NCI-H2196 (cell line): ENCODE results near the gene COBL.

Experiments used
- DNase-seq: peaks from one replicate; lab custom pipeline; 2025; ENCODE audit not compliant: unreplicated experiment; lab: John Stamatoyannopoulos, UW

Gene COBL

DNA sequence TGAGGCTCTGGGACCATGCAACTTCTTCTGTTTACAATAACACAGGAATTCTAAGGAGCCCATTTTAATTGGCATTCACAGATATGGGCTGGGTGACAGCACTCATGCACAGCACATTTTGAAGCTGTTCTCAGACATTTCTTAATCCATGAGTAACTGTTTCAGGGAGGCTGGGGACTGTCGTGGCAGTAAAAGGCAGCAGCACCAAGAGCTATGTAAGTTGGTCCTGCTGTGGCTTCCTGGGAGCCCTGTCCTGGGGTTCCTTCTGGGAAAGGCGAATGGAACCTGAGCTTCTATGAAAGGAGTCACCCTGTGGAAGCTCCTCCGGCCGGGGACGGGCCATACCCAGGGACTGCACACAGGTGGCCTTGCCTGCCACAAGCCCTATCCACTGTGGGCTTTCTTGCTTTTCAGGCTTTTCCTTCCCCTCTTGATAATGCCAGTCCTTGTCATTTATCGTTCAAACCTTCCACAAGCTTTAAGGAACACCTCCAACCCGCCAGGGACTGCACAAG, 40.5 kb downstream of the COBL start:
- no peak for DNase-seq

DNA sequence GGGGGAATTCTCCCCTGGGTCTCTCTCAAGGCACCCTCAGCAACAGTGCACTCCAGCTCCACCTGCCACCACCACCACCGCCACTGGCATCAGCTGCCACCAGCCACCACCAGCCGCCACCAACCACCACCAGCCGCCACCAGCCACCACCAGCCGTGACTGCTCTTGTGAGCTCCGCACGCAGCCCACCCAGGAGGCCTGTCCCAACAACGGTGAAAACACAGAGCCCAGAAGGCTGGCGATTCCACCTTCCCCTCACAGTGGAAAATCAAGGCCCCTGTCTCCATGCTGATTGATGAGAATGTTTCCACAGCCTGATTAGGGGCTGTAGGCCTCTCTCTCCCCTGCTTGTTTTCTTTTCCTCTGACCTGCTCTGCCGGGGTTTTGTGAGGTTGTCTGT, 41.1 kb downstream of the COBL start:
- DNase-seq = no peak

DNA sequence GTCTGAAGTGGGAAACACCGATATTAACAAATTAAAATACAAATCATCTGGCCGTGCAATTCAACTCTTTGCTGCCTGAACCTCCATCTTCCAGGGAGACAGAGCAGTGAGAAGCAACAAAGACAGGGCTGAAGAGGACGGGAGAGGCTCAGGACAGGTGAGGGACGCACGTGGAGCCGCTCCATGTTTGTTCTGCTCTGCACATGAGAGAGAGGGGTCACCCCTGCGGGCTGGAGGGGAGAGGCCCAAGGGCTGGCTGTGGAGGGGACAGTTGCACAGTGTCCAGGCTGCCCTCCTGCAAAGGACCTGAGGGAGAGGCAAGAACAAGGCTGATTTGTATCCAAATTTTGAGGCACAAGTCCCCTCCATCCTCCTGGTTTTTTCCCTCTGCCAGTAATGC, 41.7 kb downstream of the COBL start:
- DNase-seq = no peak

DNA sequence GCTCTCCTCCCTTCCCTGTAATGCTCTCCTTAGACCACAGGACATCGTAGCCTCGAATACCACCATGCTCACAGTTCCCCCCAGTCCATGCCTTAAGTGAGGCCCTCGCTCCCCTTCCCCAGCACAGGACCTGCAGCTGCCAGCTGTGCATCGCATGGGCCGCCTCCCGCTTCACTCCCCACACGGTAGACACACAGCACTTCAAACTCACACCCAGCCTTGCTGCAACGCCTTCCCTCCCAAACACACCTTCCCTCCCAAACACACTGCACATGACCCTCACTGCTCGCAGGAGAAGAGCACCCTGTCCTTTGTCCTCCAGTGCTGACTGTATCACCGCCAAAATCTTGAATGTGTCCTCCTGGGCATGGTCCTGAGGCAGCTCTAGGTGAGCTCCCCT, 42.6 kb downstream of the COBL start:
- no peak for DNase-seq

DNA sequence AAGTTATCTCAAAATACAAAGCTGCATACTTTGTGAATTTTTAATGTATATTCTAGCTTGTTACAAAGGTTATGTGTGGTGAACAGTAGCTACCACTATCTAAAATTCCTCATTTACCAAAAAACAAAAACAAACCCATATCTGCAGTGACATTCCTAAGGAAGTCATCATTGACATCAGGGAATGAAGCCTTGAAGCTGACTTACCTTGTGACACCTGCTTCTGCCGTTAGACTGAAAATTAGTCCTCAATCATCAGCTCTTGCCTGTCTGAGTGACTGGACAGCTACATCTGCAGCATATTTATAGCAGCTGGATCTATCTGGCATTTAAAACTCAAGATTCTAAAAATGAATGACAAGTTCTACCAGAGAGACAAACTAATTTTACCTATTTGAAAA, 43.2 kb downstream of the COBL start:
- no peak for DNase-seq

DNA sequence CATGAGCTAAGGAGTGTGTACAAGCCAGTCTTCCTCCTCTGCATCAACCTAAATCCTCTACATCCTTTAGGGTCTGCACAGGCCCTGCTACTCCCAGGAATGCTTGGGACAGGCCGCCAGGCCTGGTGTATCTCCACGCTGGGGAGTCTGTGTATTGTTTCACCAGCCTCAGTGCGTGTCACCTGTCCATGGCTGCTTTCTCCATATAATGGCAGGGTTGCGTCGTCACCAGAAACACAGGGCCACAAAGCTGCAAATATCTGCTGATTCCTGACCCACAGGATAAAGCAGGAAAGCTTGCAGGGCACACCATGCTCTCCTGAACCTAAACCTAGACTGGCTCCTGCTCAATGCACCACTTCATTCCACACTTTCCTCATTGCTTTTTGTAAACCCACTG, 45.6 kb downstream of the COBL start:
- no peak for DNase-seq

DNA sequence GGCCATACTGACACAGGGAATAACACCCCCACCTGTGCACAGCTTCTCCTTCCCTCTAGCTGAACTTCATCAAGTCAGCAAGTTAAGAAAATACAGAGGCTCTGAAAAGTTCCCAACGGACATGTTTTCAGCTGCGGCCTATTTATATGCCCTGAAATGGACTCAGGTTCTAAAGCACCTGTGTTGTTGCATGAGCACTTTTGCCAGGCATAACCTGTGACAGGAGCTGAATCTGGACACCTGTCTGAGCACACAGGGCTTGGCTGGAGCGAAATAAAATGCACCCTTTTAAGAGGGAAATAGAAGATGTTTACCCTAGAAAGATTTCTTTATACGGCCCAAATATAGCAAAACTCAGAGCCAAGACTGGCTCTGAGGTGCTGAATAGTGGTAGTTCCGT, 46.7 kb downstream of the COBL start:
- DNase-seq = no peak

DNA sequence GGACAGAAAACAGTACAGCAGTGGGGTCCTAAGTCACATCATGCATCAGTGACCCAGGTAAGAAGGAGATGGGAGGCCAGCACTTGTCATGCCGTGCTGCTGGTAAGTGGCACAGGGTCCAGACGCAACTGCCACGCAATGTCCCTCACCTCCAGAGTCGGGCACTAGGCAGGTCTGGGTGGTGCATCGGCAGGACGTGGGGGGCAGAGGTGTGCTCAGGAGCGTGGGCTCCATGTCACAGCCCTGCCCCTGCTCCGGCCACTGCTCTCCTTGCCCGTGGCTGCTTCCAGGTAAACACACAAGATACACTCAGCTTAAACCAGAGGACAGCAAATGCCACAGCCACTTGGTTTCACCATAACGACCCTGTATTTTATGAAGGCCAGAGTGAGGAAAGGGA, 47.3 kb downstream of the COBL start:
- DNase-seq = no peak

DNA sequence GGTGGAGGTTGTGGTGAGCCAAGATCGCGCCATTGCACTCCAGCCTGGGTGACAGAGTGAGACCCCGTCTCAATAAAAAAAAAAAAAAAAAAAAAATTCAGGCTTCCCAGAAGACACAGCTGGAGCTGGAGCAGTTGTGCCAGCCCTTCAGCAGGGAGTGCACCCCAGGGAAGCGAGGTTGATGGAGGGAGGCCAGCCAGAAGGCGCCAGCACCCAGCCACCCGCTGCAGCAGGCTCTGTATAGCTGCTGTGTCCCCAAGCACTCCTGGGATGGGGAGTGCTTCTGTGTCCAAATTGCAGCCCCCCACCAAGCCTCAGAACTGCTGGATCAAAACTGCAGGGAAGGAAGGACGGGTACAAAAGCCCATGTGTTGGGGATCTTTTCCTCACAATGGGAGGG, 47.8 kb downstream of the COBL start:
- DNase-seq = no peak

DNA sequence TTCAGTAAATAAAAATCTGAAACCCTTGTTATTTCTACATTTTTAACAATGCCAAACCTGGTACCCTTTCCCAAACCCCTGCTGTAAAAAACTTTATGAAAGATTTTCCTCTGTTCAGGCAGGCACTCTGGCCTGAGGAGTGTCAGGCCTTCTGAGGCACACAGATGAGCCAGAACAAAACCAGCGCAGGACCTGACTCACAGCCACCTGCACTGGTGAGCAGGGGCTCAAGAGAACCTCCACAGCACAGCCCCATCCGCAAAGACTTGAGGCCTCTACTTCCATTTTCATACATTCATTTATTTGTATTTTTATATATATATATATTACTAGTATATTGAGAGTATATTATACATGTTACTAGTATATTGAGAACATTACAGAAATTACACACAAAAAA, 49.4 kb downstream of the COBL start:
- DNase-seq = no peak

DNA sequence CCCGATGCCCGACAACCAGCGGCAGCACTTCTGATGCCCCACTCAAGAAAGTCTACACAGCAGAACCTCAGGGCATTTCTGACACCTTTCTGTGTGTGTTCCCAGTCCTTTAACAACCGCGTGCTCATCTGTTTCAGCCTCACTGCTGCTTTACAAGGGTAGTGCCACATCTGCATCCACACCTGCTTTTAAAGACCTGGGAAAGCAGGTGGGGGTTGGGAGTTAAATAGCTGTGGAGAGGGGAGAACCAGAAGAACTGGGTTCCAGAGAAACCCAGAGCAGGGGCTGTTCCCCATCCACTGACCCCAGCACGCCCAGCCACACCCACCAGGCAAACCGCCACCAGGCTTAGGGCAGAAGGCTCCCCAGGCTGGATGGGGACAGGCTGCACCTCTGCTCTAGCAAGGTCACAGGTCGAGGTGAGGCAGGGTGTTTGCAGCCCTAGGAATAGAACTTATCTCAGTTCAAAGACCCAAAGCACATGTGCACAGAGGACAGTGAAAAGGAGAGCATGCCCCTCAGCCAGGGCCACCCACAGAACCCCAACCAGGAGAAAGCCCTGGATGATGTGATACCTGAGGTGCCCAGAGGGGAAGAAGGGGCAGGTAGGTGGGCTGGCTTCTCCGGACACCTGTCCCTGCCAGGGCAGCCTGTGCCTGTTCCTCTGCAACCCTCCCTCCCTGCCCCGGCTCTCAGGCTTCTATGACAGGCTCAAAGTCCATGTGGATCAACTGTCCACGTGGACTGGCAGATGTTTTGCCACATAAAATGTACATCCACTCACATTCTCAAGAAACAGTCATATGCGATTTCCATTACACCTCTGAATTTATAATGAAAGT, 51.3 kb downstream of the COBL start:
- no peak for DNase-seq

DNA sequence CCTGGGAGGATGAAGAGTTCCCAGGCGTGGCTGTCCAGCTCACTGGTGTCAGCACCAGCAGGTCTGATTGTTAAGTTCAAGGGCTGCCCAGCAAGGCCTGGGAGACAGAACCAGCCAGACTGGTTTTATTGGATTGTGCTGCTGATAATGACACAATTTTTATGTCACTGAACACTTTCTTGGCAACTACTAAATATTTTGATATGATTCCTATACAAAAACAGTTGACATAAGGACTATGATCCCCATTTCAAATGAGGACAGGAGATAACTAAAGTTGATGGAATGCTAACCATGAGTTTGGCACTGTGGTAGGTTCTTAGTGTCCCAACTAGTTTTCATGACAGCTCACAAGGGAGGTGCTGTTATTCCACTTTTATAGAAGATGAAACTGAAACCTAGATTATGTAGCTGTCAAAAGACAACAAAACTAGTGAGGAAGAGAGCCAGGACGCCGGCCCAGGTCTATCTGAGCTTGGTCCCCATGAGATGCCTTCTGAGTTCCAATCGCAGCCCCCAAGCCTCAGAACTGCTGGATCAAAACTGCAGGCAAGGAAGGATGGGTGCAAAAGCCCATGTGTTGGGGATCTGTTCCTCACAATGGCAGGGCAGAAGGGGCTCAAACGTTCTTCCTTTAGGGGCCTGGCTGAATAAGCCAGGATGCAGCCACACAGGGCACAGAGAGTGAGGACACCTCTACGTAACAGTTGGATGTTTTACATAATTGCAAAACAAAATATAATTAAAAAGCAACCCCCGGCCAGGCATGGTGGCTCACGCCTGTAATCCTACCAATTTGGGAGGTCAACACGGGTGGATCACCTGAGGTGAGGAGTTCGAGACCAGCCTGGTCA, 52.8 kb downstream of the COBL start:
- peak; percentile 65 for DNase-seq

DNA sequence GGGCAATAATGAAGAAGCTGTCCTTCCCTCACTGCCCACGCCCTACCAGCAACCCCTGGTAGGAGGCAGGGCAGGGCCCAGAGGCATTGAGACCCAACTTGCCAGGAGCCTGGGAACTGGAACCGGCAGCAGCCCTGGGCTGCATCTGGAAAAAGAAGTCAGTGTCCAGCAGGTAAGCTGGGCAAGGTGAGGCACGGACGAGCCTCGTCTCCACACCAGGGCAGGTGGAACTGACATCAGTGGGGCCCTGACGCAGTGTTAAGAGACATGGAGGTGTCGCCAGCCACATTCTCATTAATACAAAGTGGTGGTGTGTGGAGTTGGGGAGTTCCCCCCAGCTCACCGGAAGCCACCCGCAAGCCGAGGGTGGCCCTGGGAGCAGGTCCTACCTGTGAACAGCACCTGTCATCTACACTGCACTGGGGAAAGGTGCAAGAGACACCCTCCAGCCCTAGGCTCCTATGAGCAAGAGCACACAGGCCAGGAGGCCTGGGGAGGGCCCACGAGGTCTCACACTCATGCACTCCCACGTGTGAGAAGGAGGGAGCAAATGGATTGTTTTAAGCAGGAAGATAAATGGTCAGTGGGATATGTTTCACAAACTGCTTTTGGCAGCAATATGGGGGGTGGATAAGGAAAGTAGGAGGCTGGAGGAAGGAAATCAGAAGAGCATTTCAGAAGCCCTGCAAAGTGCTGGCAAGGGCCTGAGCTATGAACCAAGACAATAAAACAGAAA, 53.6 kb downstream of the COBL start:
- no peak for DNase-seq

DNA sequence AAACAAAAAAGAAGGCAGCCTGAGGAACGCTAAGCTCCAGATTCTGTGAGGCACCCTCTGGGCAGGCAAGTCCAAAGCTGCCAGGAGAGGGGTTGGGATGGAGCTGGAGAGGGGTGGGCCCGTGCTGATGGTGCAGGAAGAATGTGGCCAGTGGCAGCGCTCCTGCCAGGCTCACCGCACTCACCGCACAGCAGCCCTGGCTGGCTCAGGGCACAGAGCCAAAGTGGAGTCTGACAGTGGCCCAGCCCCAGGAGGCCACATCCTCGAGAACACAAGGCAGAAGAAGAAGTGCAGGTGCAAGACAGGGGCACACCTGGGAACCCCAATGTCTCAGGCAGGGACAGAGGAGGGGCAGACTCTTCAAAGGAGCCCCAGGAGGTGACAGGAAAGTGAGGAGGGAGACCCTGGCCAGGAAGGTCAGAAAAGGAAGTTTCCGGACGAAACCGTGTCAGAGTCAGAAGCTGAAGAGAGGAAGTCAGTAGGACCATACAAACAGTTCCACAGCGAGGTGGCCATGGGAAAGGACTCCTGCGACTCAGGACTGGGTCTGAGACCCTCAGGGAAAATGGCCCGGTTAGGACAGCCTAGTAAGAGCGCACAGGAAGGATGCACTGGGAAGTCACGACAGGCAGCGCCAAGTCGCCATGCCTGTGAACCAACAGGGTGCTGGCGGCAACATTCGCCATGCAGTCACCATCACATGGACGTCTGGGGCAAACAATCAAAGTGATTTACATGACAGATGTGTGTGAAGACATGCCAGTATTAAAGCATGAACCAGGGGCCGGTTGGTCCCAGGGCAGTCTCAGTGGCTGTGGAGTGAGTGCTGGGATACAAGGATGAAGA, 54.4 kb downstream of the COBL start:
- DNase-seq = peak; percentile 21

DNA sequence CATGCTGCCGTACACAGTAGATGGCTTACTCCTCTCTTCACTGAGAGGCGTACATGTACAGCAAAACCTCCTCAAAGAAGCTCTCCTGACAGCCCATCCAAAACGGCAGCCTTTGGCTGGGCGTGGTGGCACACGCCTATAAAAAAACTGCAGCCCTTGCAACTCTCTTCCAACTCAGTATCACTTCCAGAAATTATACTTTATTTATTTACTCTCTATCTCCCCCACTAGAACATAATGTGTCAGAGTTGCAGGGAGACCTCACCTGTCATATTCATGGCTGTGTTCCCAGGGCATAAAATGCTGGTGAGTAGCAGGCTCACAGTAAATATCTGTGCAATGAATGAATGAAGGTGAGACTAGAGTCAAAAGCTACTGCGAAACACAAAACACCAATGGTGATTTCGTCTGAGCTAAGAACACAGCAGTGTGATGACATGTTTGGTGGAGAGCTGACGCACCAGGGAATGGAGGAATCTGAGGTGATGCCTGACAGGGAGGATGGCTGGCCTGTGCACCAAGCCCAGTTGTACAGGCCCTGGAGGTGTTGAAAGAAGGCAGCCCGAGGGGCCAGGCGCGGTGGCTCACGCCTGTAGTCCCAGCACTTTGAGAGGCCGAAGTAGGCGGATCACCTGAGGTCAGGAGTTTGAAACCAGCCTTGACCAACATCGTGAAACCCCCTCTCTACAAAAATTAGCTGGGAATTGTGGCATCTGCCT, 55.3 kb downstream of the COBL start:
- DNase-seq = no peak

DNA sequence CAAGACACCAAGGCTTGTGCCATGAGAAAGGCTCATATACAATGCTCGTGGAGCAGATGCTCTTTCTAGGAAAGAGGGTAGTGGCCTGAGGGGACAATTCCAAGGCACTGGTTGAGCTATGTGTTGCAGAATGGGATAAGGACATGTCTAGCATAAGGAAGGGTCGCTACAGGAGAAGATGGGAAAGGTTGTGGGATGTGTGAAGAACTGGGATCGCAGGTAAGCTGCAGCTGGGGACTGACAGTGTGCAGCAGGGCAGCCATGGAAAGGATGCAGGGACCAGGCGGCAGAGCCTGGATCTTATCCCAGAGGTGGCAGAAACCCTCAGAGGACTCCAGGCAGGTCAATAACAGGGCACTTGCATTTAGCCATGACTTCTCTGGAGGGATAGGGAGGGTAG, 56.1 kb downstream of the COBL start:
- no peak for DNase-seq

DNA sequence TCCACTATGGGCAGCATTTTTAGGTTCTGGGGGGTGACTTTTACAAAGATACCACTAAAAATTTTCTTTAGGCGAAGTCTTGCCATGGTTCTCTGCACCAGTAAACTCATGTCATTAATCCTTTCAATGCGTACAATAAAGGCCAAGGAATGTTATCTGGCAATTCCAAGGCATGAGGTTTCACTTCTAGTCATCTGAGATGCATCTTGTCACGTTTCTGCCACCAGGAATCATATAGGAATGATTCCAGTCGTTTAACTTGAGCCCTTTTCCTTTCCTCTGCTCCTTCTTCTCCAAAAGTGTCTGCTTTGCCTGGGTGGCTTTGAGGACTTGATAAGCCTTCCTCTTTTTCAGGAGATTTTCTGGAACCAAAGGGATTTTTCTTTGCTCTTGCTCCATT, 56.8 kb downstream of the COBL start:
- no peak for DNase-seq

DNA sequence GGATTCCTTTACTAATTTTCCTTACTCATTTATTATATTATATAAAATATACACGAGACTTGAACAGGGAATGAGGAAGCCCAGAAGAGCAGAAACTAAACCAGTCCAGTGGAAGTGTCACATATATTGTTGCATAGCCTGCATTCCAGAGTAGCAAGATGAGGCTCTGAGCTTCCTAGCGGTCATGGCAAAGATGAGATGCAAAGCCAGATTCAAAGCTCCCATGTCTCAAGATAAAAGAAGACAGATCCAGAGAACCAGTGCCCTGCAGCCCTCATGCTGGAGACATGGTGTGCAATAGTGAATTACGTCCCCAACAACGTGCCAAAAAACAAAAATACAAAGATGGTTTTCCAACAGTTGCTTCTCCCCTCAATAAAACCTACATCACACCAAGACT, 59.7 kb downstream of the COBL start:
- no peak for DNase-seq

DNA sequence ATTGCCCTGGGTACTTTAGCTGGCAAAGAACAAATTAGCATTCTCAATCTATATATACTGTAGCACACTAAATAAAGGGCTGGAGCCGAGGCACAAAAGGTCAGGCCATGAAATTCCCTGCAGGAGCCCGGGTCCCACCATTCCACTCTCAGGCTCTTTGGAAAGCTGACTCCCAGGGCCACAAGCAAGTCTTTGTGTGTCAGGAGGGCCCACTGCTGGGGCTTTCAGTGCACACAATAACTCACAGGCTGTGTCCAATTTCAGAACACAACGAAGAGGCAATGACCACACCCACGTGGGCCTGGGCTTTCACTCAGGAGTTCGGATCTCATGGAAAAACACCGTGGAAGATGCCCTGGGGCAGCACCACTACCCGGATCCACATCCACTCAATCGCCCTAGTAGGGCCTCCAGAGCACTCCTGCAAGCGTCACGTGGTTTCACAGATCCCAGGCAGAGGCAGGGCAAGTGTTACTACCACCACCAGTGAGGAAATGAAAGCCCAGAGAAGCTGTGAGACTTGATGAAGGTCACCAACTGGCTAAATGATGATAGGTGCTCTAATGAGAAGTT, 60.3 kb downstream of the COBL start:
- DNase-seq = no peak
